Measurements from ENCODE around the gene ID3.

- TF ChIP-seq POLR2AphosphoS5 (IDR thresholded peaks at IDR 0.05; ENCODE audit: low read depth, low read length) = no peak
- no peak for TF ChIP-seq POLR2A (IDR thresholded peaks at IDR 0.05; ENCODE audit: low read depth, low read length)
- no peak for TF ChIP-seq TAF1 (IDR thresholded peaks at IDR 0.05; ENCODE audit: borderline replicate concordance, low read depth, low read length)
Observed at GRCh38 chr1:23566304-23566703, 7.0 kb upstream of the ID3 start.
